Neural progenitor cell (in vitro differentiated cells): ENCODE results near the gene CADM1. TPM values are rescaled to one million over a fixed set of nuclear protein-coding genes. Genes with fewer than 3 reads are reported as not detected.

Experiments
- DNase-seq: peaks from one replicate; pipeline ENCODE4 v3.0.0-alpha.2; 2016; ENCODE audit warnings: low spot score
- H2AFZ ChIP-seq: fragments of 200-600 bp; sonication (generic); replicated peaks from 2 replicates; pipeline ENCODE4 v1.6.1; 2016; ENCODE audit warnings: antibody characterized with exemption
- H3F3A ChIP-seq: fragments of 200-600 bp; sonication (generic); 2 replicates; pipeline ENCODE4 v1.6.1; 2016; ENCODE audit warnings: antibody characterized with exemption, low read depth
- H3K27ac ChIP-seq: fragments of 200-600 bp; sonication (generic); 2 replicates; pipeline ENCODE4 v1.5.1; 2016; ENCODE audit warnings: mild to moderate bottlenecking
- H3K27me3 ChIP-seq: fragments of 200-600 bp; sonication (generic); 2 replicates; pipeline ENCODE4 v1.6.1; 2016; ENCODE audit warnings: mild to moderate bottlenecking, moderate library complexity
- H3K36me3 ChIP-seq: fragments of 200-600 bp; sonication (generic); 2 replicates; pipeline ENCODE4 v1.5.1; 2016
- H3K4me1 ChIP-seq: fragments of 200-600 bp; sonication (generic); 2 replicates; pipeline ENCODE4 v1.6.1; 2016; ENCODE audit warnings: mixed run types
- H3K4me2 ChIP-seq: fragments of 200-600 bp; sonication (generic); 2 replicates; pipeline ENCODE4 v1.6.1; 2016
- H3K4me3 ChIP-seq: fragments of 200-600 bp; sonication (generic); 2 replicates; pipeline ENCODE4 v1.5.1; 2016
- H3K79me2 ChIP-seq: fragments of 200-600 bp; sonication (generic); 2 replicates; pipeline ENCODE4 v1.6.1; 2016; ENCODE audit warnings: low read depth
- H3K9ac ChIP-seq: fragments of 200-600 bp; sonication (generic); 2 replicates; pipeline ENCODE4 v1.6.1; 2016
- H3K9me3 ChIP-seq: fragments of 200-600 bp; sonication (generic); 2 replicates; pipeline ENCODE4 v1.5.1; 2016; ENCODE audit warnings: low read depth
- H4K20me1 ChIP-seq: fragments of 200-600 bp; sonication (generic); 2 replicates; pipeline ENCODE4 v1.6.1; 2016; ENCODE audit warnings: low read depth
- H3K27ac Mint-ChIP-seq: 3 replicates; pipeline ENCODE4 v1.8.0; 2021; ENCODE audit warnings: mixed read lengths
- H3K27me3 Mint-ChIP-seq: 2 replicates; pipeline ENCODE4 v1.8.0; 2022; ENCODE audit warnings: low read depth, mild to moderate bottlenecking, inconsistent platforms, moderate library complexity, mixed read lengths; ENCODE audit not compliant: insufficient read depth
- H3K36me3 Mint-ChIP-seq: 3 replicates; pipeline ENCODE4 v1.8.0; 2021; ENCODE audit warnings: mixed read lengths
- H3K4me1 Mint-ChIP-seq: 3 replicates; pipeline ENCODE4 v1.8.0; 2021; ENCODE audit warnings: mixed read lengths
- H3K4me3 Mint-ChIP-seq: 3 replicates; pipeline ENCODE4 v1.8.0; 2021; ENCODE audit warnings: mild to moderate bottlenecking, moderate library complexity, mixed read lengths
- H3K9me3 Mint-ChIP-seq: 3 replicates; pipeline ENCODE4 v1.8.0; 2020; ENCODE audit warnings: mixed read lengths
- CTCF ChIP-seq: fragments of 200-600 bp; sonication (generic); IDR thresholded peaks from 2 replicates; pipeline ENCODE4 v1.5.1; 2017; ENCODE audit warnings: antibody characterized with exemption, mild to moderate bottlenecking
- EZH2 ChIP-seq: fragments of 200-600 bp; sonication (generic); IDR thresholded peaks from 2 replicates; pipeline ENCODE4 v1.6.1; 2017; ENCODE audit warnings: antibody characterized with exemption, mild to moderate bottlenecking, moderate library complexity
- EZH2phosphoT487 ChIP-seq: fragments of 200-600 bp; sonication (generic); IDR thresholded peaks from 2 replicates; pipeline ENCODE4 v1.6.1; 2017; ENCODE audit warnings: antibody characterized with exemption
- total RNA-seq: library from RNA; depleted of rRNA; stranded (reverse); fragments of >200 nt; gene quantifications from 2 replicates; pipeline ENCODE4 v1.2.3, GENCODE V29; 2015; ENCODE audit warnings: low replicate concordance

CADM1 gene
- total RNA-seq, 1 donor from 2014 or later = 123 TPM

- Mint-ChIP-seq H3K27ac (no peak overlapping the region), H3K4me1 (peaks cover 46% of the 10 kb centered on the region)
These were observed 282.6 kb downstream of the CADM1 start for GRCh38 chr11:115221461-115222069.

GRCh38 chr11:115220911-115221310 lies 283.3 kb downstream of the CADM1 start:
- H3K9me3 Mint-ChIP-seq = no peaks in the 10 kb centered on the region
- no peaks in the 10 kb centered on the region for H3K9me3 ChIP-seq
- no peaks in the 10 kb centered on the region for H3K27me3 Mint-ChIP-seq
- H3K9ac ChIP-seq = no peak overlapping the region
- H2AFZ ChIP-seq = no peak overlapping the region
- peaks cover 42% of the 10 kb centered on the region for H3K4me1 ChIP-seq
- DNase-seq = no peak
- H3F3A ChIP-seq = peaks cover 5% of the 10 kb centered on the region
- H3K27ac Mint-ChIP-seq = no peak overlapping the region
- peaks cover 40% of the 10 kb centered on the region for H3K4me1 Mint-ChIP-seq
- H3K4me3 Mint-ChIP-seq = no peak overlapping the region
- no peak overlapping the region for H3K4me2 ChIP-seq
- no peak for TF ChIP-seq CTCF
- TF ChIP-seq EZH2 = no peak
- TF ChIP-seq EZH2phosphoT487 = no peak
- H4K20me1 ChIP-seq = no peaks in the 10 kb centered on the region
- H3K79me2 ChIP-seq = no peaks in the 10 kb centered on the region
- peaks cover 16% of the 10 kb centered on the region for H3K36me3 Mint-ChIP-seq
- H3K36me3 ChIP-seq = no peaks in the 10 kb centered on the region
- no peaks in the 10 kb centered on the region for H3K27me3 ChIP-seq
- no peak overlapping the region for H3K4me3 ChIP-seq
- no peak overlapping the region for H3K27ac ChIP-seq

More at GRCh38 chr11:115221461-115222069, 282.6 kb downstream of the CADM1 start:
- Histone ChIP-seq H3K27me3 (no peaks in the 10 kb centered on the region), H3K27ac (no peak overlapping the region), H4K20me1 (no peaks in the 10 kb centered on the region), H3K79me2 (no peaks in the 10 kb centered on the region), H3K4me2 (peak overlapping the region; percentile 11), H3K9me3 (no peaks in the 10 kb centered on the region), H3K4me3 (no peak overlapping the region), H3K9ac (no peak overlapping the region), H3K36me3 (no peaks in the 10 kb centered on the region), H3F3A (peaks cover 8% of the 10 kb centered on the region), H2AFZ (no peak overlapping the region), H3K4me1 (peaks cover 48% of the 10 kb centered on the region)
- Mint-ChIP-seq H3K9me3 (no peaks in the 10 kb centered on the region), H3K27me3 (no peaks in the 10 kb centered on the region), H3K36me3 (peaks cover 12% of the 10 kb centered on the region), H3K4me3 (no peak overlapping the region)
- no peak for TF ChIP-seq EZH2
- no peak for TF ChIP-seq CTCF
- no peak for TF ChIP-seq EZH2phosphoT487
- DNase-seq = no peak

GRCh38 chr11:115220423-115220822 lies 283.8 kb downstream of the CADM1 start:
- DNase-seq = no peak
- Mint-ChIP-seq H3K9me3 (no peaks in the 10 kb centered on the region), H3K27ac (no peak overlapping the region), H3K4me3 (no peak overlapping the region), H3K36me3 (peaks cover 16% of the 10 kb centered on the region), H3K27me3 (no peaks in the 10 kb centered on the region), H3K4me1 (peaks cover 39% of the 10 kb centered on the region)
- H4K20me1 ChIP-seq = no peaks in the 10 kb centered on the region
- H2AFZ ChIP-seq = no peak overlapping the region
- H3K27me3 ChIP-seq = no peaks in the 10 kb centered on the region
- TF ChIP-seq EZH2phosphoT487 (no peak), CTCF (no peak), EZH2 (no peak)
- no peak overlapping the region for H3K9ac ChIP-seq
- no peak overlapping the region for H3K27ac ChIP-seq
- no peak overlapping the region for H3K4me3 ChIP-seq
- no peaks in the 10 kb centered on the region for H3K36me3 ChIP-seq
- H3K4me2 ChIP-seq = no peak overlapping the region
- H3K9me3 ChIP-seq = no peaks in the 10 kb centered on the region
- peaks cover 5% of the 10 kb centered on the region for H3F3A ChIP-seq
- H3K4me1 ChIP-seq = peaks cover 37% of the 10 kb centered on the region
- no peaks in the 10 kb centered on the region for H3K79me2 ChIP-seq
